GM21515 (cell line): ENCODE results near the gene A2ML1.
"Not testable (repeated sequence)": the region's sequence is repeated elsewhere in the genome, so short reads cannot be mapped to it uniquely, and the experiment has no call there.

ENCODE experiments used
- ATAC-seq: cut with Tn5 transposase; IDR thresholded peaks from one replicate; pipeline ENCODE4 v1.9.1; 2021; ENCODE audit not compliant: unreplicated experiment

A2ML1 gene

DNA sequence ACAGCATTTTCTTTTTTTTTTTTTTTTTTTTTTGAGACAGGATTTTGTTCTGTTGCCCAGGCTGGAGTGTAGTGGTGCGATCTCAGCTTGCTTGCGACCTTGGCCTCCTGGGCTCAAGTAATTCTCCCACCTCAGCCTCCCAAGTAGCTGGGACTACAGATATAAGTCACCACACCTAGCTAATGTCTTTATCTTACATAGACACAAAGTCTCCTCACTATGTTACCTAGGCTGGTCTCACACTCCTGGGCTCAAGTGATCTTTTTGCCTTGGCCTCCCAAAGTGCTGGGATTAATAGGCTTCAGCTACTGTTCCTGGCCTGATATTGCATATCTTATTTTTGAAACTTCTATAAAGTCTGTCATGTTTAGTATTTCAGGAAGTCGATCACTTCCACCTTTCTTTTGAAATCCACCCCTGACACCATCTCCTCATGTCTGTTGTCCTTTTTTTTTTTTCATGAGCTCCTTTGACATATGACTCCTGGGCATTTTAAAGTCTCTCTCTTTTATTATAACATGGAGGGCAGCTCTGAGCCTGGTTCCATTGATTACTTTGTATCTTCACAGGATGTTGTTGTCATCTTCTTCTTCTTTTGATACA is 5.9 kb upstream of the A2ML1 start:
- no peak for ATAC-seq

DNA sequence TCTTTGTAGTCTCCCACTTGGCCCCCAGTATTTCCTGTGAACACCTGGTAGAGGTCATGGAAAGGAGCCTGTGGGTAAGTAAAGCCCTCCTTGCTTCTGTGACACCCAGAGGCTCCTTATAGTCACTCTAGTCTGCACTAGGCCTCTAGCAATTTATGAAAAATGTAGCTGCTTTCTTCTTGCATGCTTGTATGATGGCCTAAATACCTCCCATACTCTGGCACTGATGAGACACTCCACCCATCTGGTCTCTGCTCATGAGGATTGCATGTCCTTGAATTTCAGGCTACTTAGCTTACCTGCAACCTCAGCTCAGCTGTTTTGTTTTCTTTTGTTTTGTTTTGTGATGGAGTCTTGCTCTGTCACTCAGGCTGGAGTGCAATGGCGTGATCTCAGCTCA is 4.6 kb upstream of the A2ML1 start:
- ATAC-seq = no peak

DNA sequence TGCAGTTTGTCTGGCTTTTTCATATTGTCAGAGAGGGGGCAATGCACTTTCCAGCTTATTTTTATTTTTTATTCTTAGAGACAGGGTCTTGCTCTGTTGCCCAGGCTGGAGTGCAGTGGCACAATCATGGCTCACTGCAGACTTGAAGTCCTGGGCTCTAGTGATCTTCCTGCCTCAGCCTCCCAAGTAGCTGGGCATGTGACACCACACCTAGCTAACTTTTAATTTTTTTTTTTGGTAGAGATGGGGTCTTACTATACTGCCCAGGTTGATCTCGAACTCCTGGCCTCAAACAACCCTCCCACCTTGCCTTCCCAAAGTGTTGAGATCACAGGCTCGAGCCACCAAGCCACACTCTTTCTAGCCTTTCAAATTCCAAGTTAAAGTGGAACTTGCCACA is 3.9 kb upstream of the A2ML1 start:
- ATAC-seq = no peak

DNA sequence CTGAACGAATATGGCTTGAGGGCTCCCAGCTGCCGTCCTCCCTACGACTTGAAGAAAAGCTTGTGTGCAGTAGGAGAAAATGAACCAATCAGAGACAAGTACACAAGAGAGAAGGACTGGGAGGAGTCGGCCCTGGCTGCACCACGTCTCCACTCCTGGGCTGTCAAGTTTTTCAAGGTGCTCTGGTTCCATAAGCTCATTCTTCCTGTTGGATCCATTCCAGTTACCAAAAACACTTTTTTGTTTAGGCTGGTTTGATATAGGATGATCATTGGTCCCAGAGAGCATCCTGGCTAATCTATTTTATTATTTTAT is 2.8 kb upstream of the A2ML1 start:
- ATAC-seq = no peak

DNA sequence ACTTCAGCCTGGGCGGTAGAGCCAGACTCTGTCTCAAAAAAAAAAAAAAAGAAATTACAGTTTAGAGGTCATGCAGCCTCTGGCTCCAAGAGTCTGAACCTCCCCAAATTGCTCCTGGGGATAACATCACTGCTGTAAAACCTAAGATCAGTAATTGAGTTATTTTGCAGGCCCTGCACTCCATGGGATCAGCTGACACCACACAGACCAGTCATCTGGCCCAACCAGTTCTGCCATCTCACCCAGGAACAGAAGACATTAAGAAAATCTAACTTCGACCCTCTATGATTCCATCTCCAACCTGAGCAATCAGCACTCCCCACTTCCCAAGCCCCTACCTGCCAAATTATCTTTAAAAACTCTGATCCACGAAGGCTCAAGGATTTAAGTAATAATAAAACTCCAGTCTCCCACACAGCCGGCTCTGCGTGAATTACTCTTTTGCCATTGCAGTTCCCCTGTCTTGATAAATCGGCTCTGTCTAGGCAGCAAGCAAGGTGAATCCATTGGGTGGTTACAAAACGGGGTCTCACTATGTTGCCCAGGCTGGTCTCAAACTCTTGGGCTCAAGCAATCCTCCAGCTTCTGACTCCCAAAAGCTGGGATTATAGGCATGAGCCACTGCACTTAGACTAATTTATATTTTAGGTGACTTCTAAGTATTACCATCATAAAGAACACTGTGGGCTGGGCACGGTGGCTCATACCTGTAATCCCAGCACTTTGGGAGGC is 1.6 kb upstream of the A2ML1 start:
- ATAC-seq = not testable (repeated sequence)

DNA sequence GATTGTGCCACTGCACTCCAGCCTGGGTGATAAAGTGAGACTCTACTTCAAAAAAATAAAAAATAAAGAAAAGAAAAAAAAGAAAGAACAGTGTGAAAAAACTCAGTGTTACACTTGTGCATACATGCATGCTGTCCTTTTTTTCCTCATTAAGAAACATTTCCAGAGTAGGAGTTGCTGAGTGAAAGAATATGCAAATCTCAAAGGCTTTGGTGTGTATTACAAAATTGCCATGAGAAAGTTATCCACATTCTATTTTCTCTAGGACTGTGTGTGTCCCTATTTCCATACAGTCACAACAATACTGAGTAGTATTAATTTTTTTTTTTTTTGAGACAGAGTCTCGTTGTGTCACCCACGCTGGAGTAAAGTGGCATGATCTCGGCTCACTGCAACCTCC is 830 bp upstream of the A2ML1 start:
- no peak for ATAC-seq

DNA sequence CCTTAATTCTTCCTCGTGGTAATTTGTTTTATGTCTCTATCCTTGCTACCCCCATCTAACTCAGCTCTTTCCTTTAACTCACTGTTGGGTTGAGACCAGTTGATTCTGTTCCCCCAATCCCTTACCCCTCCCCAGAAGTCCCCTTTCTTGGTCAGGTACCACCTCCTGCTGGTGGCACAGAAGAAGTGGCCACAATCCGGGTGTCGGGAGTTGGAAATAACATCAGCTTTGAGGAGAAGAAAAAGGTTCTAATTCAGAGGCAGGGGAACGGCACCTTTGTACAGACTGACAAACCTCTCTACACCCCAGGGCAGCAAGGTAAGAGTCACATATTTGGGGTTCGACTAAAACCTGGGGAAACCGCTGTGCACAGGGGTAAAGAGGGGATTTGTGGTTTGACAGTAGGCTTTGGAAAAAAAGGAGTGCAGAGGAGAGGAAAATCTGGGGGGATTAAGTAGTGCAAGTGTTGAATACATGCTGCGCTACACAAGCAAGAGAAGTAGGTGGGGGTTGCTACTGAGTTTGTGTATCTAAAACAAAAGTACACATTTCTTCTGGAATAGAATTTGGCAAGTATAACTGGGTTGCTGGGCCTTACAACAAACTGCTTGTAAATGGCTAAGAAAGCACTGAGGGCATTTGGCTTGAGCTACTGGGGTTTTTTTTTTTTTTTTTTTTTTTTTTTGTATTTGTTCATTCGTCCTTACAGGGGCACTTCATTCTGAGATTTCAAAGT is 1.3 kb downstream of the A2ML1 start:
- ATAC-seq = no peak

DNA sequence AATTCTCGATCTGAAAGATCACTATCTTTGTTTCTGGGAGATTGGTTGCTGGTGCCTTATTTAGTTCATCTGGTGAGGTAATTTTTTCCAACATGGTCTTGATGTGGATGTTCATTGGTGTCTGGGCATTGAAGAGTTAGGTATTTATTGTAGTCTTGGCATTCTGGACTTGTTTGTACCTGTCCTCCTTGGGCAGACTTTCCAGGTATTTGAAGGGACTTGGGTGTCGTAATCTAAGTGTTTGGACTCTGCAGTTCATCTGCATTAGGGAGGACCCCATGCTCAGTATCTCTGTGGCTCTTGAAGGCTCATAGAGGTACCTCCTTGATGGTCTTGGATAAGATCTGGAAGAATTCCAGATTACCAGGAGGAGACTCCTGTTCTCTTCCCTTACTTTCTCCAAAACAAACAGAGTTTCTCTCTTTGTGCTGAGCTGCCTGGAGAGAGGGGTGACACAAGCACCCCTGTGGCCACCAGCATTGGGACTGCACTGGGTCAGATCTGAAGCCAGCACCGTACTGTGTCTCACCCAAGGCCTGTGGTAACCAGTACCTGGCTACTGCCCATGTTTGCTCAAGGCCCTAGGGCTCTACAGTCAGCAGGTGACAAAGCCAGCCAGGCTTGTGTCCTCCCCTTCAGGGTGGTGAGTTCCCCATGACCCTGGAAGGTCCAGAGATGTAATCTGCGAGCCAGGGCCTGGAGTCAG is 5.3 kb downstream of the A2ML1 start:
- ATAC-seq = no peak

DNA sequence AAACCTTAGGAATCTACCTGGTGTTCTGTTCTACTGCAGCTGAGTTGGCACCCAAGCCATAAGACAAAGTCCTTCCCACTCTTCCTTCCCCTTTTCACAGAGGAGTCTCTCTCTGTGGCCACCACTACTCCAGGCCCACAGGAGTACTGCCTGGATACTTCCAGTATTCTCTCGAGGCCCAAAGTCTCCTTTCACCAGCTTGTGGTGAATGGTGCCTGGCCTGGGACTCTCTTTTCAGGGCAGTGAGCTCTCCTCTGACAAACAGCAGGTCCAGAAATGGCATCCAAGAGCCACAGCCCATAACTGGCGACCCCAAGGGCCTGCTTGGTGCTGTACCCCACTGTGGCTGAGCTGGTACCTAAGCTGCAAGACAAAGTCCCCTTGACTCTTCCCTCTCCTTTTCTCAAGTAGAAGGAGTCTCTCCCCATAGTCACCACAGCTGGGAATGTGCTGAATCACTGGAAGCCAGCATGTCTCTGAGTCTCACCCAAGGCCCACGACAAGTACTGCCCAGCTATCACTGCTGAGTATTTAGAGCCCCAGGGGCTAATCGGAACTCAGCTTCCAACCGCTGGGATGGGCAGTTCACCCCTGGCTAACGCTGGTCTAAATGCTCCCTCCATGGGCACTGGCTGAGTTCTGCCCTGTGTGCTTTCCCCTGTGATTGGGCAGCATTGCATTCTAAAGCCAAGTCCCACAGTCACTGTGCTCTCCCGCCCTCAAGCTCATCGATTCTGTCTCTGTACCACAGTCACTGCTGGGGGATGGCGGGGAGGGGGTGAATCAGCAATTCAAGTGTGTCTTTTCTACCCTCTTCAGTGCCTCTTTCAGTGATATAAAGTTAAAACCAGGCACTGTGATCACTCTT is 6.1 kb downstream of the A2ML1 start:
- no peak for ATAC-seq

DNA sequence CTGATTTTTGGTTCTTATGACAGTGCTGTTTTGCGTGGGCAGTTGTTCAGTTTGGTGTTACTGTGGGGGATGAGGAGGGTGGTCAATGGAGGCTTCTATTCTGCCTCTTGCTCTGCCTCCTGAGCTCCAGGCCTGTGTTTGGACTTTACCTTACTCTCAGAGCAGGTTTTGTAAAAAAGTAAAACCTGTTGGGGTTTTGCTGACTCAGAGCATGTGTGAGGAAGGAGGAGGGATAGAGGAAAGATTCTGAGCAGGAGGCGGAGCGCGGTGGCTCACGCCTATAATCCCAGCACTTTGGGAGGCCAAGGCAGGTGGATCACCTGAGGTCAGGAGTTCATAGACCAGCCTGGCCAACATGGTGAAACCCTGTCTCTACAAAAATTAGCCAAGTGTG is 6.7 kb downstream of the A2ML1 start:
- no peak for ATAC-seq

DNA sequence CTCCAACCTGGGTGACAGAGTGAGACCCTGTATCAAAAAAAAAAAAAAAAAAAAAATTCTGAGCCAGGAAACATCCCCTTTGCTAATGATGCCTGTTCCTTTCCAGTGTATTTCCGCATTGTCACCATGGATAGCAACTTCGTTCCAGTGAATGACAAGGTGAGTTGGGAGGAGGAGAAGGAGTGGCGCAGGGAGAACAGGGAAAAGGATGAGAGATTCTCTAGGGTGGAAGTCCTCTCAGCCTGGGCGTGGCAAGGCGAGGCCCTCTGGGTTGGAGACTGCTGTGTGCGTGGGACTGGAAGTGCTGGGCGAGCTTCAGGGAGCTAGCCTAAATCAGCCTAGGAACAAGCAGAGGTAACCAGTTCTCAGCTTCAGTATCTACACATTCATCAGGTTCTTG is 7.2 kb downstream of the A2ML1 start:
- no peak for ATAC-seq

DNA sequence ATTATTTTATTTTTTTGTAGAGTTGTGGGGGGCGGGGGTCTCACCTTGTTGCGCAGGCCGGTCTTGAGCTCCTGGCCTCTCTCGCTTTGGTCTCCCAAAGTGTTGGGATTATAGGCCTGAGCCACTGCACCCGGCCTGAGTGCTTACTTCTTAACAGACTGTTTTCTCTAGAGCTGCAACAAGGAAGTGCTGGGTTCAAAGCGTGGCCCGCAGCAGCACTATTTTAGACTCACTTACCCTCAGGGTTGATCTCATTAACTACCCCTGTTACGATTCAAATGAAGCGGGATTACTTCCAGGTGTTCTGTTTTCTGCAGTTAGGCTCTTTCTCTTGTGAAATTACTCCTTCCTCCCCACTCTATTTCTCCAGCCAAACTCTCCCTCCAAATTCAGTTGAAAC is 8.7 kb downstream of the A2ML1 start:
- no peak for ATAC-seq

DNA sequence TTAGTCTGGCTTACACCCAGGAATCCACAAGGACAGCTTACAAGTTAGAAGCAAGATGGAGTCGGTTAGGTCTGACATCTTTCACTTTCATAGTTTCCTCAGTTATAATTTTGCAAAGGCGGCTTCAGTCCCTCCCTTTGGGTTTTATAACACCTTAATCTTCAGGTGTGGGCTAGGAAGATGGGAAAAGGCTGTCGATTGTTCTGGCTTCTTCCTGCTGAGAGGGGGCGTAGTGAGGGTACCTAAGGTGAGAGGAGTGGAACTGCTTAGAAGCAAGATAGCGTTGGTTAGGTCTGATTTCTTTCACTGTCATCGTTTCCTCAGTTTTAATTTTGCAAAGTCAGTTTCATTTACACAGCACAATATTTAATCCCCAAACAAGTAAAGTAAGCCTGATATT is 10.1 kb downstream of the A2ML1 start:
- no peak for ATAC-seq

DNA sequence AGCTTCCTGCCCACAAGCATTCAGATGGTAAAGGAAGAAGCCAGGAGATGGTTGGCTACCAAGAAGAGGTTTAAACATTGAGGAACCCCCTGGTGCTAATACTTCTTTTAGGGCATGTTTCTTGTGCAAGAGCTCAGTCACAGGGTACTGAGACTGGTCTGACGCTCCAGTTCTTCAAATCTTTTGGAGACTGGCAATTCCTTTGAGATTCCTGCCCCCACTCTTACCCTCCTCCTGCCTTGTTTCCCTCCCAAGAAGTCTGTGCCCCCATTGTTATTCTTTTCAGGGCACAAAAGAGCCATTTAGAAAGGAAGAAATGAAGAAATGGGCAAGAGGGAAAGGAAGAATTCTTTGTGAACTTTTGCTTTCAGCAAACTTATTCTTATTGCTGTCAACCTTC is 11.8 kb downstream of the A2ML1 start:
- ATAC-seq = no peak

DNA sequence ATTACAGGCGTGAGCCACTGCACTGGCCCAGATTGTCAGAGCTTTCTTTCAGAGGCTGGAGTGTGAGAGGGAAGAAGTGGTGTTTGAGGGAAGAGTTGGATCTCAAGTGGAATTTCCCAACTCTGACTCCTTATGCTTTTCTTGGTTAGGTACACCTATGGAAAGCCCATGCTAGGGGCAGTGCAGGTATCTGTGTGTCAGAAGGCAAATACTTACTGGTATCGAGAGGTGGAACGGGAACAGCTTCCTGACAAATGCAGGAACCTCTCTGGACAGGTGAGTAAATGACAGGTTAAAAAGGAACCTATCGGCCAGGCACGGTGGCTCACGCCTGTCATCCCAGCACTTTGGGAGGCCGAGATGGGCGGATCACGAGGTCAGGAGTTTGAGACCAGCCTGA is 14.9 kb downstream of the A2ML1 start:
- no peak for ATAC-seq

DNA sequence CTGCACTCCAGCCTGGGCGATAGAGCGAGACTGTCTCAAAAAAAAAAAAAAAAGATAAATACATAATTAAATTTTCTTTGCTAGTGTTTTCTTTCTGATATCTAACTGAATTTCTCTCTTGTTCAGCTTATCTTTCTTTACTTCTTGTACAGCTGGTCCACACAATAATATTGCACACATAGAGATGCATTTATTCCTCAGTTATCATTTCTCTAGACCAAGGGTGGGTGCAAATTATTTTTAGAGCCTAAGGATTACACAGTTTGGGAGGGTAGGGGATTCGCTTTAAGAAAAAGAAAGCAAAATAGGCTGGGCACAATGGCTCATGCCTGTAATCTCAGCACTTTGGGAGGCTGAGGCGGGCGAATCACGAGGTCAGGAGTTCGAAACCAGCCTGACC is 17.9 kb downstream of the A2ML1 start:
- ATAC-seq = no peak

DNA sequence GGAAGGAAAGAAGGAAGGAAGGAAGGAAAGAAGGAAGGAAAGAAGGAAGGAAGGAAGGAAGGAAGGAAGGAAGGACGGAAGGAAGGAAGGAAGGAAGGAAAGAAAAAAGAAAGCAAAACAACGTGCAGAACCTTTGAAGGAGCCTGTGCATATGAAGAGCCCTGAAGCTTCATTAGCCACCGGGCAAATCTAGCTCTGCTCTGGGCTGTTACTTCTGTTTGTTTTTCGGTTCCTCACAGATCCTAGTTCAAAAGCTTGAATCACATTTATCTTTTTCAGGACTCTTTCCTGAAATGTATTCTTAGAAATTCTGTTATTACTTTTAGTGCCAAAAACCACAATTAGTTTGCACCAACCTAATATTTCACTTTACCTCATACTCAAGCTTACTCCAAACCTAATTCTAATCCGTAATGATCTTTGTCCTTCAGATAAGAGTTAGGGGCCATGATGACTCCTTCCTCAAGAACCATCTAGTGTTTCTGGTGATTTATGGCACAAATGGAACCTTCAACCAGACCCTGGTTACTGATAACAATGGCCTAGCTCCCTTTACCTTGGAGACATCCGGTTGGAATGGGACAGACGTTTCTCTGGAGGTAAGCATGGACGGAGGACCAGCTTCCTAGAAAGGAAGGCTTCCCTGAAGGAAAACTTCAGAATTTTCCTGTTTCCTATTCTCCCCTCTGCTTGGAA is 18.7 kb downstream of the A2ML1 start:
- ATAC-seq = no peak

DNA sequence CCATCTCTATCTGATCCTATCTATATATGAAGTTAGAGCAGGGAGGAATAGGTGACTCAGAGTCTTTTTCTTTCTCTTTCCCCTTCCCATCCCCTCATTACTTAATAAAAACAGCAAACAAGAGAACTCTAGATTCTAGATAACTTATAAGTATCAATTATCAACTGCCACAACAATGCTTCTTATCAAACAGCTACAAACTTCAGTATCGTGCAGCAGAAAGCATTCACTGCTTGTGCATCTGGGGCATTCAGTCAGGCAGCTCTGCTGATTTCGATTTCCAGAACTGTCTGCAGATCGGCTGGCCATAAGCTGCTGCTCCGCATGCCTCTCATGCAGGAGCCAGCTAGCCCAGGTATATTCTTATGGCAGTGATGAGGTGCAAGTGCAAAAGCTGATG is 19.4 kb downstream of the A2ML1 start:
- no peak for ATAC-seq

DNA sequence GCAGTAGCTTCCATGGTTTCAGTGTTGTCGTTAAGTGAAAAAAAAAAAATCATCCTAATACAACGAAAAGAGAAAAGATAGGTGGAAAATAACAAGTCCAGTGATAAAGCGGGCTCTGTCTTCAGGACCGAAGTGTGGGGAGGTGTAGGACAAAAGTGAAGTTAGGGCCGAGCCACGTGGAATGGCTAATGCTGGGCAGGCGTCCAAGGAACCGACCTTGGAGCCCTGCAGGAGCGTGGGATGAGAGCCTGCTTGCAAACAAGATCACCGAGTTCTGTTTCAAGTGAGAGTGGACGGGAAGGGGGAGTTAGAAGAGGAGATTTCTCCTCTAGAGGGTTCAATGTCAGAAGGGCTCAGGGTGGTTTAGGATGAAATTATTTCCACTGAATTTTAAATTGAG is 22.2 kb downstream of the A2ML1 start:
- ATAC-seq = no peak

DNA sequence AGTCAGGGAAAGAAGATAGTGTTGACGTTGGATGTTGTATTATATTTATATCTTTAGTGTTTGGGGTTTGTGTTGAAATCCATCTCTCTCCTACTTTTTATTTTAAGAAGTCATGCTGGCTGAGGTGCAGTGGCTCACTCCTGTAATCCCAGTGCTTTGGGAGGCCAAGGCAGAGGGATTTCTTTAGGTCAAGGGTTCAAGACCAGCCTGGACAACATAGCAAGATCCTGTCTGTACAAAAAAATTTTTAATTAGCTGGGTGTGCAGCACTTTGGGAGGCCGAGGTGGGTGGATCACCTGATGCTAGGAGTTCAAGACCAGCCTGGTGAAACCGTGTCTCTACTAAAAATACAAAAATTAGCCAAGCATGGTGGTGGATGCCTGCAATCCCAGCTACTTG is 23.9 kb downstream of the A2ML1 start:
- ATAC-seq = no peak
